Measurements from ENCODE around the gene ZFYVE28.

DNA sequence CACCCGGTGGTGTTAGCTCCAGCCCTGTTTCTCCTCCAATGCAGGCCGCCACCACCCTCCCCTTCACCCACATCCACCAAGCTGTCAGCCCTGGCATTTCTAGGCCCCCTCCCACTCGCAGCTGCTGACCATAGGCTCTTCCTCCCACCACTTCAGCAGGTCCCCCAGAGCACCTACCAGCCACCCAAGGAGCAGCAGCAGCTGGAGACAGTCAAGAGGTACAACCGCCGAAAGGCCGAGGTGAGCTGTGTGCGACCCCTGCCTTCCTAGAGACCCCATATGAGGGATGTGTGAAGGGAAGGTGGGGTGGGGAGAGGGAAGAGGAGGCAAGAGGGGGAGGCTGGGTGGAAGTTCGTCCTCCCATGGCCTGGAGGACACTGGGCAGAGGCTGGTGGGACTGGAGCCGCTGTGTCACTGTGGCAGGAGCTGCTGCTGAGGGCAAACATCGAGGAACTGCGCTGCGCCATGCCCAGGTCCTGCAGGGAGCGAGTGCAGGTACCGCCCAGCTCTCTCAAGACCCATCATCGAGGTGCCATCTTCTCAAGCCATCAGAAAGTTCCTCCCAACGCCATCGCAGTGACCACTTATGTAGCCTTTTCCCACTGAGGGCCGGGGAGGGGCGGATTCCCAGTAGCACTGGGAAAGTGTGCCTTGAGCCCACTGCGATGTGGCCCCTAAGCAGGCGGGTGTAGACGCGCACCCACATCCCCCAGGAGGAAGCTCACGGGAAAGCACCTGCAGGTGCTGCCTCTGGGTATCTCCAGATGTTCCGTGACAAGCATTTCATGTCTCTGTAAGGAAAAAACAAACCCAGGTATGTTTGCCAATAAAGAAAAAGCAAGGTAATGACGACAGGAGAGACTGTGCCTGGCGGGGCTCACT is 31.3 kb upstream of the ZFYVE28 start:
- TF ChIP-seq, protein P1, sequence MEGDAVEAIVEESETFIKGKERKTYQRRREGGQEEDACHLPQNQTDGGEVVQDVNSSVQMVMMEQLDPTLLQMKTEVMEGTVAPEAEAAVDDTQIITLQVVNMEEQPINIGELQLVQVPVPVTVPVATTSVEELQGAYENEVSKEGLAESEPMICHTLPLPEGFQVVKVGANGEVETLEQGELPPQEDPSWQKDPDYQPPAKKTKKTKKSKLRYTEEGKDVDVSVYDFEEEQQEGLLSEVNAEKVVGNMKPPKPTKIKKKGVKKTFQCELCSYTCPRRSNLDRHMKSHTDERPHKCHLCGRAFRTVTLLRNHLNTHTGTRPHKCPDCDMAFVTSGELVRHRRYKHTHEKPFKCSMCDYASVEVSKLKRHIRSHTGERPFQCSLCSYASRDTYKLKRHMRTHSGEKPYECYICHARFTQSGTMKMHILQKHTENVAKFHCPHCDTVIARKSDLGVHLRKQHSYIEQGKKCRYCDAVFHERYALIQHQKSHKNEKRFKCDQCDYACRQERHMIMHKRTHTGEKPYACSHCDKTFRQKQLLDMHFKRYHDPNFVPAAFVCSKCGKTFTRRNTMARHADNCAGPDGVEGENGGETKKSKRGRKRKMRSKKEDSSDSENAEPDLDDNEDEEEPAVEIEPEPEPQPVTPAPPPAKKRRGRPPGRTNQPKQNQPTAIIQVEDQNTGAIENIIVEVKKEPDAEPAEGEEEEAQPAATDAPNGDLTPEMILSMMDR (IDR thresholded peaks at IDR 0.05 in 2 of 3, conservative IDR thresholded peaks at IDR 0.05 in 1 of 3; ENCODE audit: borderline replicate concordance in 1 of 3, insufficient read depth in 1 of 3, low read depth in 2 of 3, low read length in 2 of 3) = no peak
- TF ChIP-seq EZH2 (IDR thresholded peaks at IDR 0.05) (no peak), ELF1 (IDR thresholded peaks at IDR 0.05; ENCODE audit: borderline replicate concordance, low read depth) (no peak), RAD21 (IDR thresholded peaks at IDR 0.05; ENCODE audit: low read depth) (no peak), EZH2phosphoT487 (IDR thresholded peaks at IDR 0.05; ENCODE audit: borderline replicate concordance) (no peak), POLR2A (IDR thresholded peaks at IDR 0.05; ENCODE audit: borderline replicate concordance, extremely low read depth, insufficient read depth, insufficient read length) (no peak), SP1 (IDR thresholded peaks at IDR 0.05; ENCODE audit: low read depth) (no peak)
- TF ChIP-seq, protein P2, sequence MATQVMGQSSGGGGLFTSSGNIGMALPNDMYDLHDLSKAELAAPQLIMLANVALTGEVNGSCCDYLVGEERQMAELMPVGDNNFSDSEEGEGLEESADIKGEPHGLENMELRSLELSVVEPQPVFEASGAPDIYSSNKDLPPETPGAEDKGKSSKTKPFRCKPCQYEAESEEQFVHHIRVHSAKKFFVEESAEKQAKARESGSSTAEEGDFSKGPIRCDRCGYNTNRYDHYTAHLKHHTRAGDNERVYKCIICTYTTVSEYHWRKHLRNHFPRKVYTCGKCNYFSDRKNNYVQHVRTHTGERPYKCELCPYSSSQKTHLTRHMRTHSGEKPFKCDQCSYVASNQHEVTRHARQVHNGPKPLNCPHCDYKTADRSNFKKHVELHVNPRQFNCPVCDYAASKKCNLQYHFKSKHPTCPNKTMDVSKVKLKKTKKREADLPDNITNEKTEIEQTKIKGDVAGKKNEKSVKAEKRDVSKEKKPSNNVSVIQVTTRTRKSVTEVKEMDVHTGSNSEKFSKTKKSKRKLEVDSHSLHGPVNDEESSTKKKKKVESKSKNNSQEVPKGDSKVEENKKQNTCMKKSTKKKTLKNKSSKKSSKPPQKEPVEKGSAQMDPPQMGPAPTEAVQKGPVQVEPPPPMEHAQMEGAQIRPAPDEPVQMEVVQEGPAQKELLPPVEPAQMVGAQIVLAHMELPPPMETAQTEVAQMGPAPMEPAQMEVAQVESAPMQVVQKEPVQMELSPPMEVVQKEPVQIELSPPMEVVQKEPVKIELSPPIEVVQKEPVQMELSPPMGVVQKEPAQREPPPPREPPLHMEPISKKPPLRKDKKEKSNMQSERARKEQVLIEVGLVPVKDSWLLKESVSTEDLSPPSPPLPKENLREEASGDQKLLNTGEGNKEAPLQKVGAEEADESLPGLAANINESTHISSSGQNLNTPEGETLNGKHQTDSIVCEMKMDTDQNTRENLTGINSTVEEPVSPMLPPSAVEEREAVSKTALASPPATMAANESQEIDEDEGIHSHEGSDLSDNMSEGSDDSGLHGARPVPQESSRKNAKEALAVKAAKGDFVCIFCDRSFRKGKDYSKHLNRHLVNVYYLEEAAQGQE (IDR thresholded peaks at IDR 0.05; ENCODE audit: low read depth) = no peak
- TF ChIP-seq, protein P3, sequence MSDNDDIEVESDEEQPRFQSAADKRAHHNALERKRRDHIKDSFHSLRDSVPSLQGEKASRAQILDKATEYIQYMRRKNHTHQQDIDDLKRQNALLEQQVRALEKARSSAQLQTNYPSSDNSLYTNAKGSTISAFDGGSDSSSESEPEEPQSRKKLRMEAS (IDR thresholded peaks at IDR 0.05) = no peak

Data from HCT116 (cell line).